GM19240 (cell line): ENCODE data around the gene PLXDC1.
"Not testable (repeated sequence)": the region's sequence is repeated elsewhere in the genome, so short reads cannot be mapped to it uniquely, and the experiment has no call there.

Experiments used
- DNase-seq: peaks from one replicate; pipeline ENCODE4 v3.0.0; 2011; ENCODE audit warnings: low spot score; ENCODE audit not compliant: insufficient read length

PLXDC1 gene

DNA sequence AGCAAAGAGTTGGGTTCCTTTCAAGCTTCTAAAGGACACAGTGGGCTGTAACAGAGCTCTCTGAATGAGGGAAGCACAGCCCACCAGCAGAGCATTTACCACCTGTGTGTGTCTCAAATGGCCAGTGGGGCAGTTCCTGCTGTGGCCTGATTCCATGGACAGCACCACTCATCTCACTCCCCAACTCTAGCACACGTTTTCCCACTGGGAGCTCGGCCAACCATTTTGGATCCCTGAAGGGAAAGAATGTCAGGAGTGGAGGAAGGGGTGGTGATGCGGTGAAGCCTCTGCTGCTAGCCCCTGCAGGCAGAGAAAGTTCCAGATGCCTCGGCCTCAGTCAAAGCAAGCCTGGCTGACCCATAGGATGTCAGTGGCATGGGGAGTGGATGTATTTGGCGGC lies 86.6 kb downstream of the PLXDC1 start:
- no peak for DNase-seq

DNA sequence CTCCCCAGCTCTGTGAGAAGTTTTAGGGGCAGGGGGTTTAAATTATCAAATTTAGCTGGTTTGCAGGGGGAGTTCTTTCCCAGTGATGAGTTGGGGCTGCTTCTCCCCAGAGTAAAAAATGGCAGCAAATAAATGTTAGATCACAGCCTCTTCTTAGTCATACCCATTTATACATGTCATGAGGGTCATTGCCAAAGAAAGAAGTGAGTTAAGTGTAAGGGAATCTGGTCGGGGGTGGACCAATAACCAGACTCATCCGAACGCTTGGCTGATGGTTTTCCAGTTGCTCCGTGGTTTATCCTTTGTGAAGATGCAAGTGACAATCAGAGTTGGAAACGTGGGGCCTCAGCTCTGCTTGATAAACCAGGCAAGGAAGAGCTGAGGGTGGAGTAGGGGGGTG lies 87.1 kb downstream of the PLXDC1 start:
- no peak for DNase-seq

GRCh38 chr17:39063681-39064069 lies 87.8 kb downstream of the PLXDC1 start:
- DNase-seq: no peak

DNA sequence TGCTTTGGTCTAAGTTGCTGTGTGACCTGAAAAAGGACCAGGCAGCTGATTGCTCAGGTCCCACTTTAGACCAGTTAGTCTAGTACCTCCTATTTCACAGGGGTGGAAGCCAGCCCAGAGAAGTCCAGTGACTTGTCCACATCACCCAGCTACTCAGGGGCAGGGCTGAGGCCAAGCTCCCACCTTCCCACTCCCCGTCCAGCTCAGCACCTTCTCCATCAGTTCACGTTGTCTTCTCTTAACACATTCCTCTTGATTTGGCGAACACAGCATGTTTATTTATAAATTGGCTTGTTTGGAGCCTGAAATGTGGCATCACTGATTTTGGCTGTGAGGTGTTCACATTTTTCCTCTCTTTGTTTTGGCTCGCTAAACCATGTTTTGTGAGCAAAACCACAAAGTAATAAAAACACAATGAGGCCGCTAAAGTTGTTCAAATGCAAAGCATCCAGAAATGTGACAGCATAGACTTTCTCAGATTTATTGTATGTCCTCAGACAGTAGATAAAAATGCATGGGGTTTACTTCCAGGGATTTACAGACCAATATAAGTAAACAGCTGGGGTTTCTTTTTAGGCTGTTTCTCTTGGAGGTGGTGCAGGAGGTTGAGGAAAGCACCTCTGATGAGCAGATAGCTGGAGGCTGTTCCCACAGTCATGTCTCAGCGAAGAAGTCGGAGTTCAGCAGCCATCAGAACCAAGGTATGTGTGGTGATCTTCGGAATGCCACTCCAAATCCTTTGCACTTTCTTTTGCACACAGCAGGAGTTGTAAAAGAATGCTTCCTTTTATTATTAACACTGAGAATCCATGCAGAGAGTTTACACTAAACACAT lies 88.4 kb downstream of the PLXDC1 start:
- no peak for DNase-seq

- DNase-seq: no peak
These were observed 92.9 kb downstream of the PLXDC1 start for GRCh38 chr17:39058524-39058923.

- no peak for DNase-seq
These were observed 93.7 kb downstream of the PLXDC1 start for GRCh38 chr17:39057701-39058206.

DNA sequence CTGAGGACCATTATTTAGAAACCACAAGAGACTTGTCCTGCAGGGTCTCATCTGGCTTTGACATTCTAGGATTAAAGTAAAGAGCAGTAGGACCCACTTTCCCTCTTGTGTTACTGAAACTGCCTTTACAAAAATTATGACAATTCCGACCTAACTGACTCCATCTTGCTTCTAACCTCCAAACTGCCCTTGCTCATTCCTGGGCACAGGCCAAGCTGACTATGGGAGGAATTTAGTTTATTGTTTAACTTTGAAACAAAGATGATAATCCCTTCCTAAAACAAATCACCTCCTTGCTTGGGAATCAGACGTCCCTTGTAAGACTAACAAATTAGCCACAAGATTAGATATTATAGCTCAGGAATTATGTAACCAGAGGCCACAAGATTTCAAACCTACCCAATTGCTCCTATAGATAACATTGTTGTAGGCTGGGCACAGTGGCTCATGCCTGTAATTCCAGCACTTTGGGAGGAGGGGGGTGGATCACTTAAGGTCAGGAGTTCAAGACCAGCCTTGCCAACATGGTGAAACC lies 97.3 kb downstream of the PLXDC1 start:
- DNase-seq: no peak

DNA sequence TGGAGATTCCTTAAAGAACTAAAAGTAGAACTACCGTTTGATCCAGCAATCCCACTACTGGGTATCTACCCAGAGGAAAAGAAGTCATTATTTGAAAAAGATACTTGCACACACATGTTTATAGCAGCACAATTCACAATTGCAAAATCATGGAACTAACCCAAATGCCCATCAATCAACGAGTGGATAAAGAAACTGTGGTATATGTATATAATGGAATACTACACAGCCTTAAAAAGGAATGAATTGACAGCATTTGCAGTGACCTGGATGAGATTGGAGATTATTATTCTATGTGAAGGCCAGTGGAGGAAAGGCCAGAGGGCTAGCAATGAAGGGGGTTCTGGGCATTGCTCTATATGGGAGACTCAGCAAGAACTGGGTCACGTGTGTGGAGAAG lies 99.0 kb downstream of the PLXDC1 start:
- DNase-seq: not testable (repeated sequence)

- DNase-seq: no peak
These were observed 100.3 kb downstream of the PLXDC1 start for GRCh38 chr17:39051001-39051585.

- DNase-seq: no peak
These were observed 105.3 kb downstream of the PLXDC1 start for GRCh38 chr17:39045948-39046679.

GRCh38 chr17:39036009-39036408 lies 115.4 kb downstream of the PLXDC1 start:
- DNase-seq: no peak

DNA sequence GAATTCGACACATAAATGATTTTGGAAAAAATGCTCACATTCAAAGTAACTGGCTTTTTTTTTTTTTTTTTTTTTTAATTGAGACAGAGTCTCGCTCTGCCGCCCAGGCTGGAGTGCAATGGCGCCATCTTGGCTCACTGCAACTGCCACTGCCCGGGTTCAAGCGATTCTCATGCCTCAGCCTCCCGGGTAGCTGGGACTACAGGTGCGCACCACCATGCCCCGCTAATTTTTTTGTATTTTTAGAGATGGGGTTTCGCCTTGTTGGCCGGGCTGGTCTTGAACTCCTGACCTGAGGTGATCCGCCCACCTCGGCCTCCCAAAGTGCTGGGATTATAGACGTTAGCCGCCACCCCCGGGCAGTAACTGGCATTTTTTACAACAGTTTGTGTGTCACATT lies 115.9 kb downstream of the PLXDC1 start:
- not testable (repeated sequence) for DNase-seq

- no peak for DNase-seq
These were observed 122.7 kb downstream of the PLXDC1 start for GRCh38 chr17:39028690-39029089.

- no peak for DNase-seq
These were observed 123.9 kb downstream of the PLXDC1 start for GRCh38 chr17:39027455-39028035.

- no peak for DNase-seq
These were observed 124.4 kb downstream of the PLXDC1 start for GRCh38 chr17:39026980-39027451.

DNA sequence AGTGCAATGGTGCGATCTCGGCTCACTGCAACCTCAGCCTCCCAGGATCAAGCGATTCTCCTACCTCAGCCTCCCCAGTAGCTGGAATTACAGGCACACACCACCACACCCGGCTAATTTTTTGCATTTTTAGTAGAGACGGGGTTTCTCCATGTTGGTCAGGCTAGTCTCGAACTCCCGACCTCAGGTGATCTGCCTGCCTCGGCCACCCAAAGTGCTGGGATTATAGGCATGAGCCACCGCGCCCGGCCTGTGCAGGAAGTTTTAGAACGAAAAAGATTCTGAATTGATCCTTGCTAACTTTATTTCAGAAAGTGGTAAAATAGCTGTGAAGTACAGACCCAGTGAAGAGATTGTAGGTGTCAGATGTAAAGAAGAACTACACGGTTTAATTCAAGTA lies 125.1 kb downstream of the PLXDC1 start:
- DNase-seq: not testable (repeated sequence)

GRCh38 chr17:39022924-39023323 lies 128.5 kb downstream of the PLXDC1 start:
- DNase-seq: no peak

DNA sequence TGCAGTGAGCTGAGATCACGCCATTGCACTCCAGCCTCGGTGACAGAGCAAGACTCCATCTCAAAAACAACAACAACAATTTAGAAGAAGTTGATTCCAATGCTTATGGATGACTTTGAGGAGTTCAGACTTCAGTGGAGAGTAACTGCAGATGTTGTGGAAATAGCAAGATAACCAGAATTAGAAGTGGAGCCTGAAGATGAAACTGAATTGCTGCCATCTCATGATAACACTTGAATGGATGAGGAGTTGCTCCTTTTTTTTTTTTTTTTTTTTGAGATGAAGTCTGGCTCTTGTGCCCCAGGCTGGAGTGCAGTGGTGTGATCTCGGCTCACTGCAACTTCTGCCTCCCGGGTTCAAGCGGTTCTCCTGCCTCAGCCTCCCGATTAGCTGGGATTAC lies 131.4 kb downstream of the PLXDC1 start:
- DNase-seq: not testable (repeated sequence)

DNA sequence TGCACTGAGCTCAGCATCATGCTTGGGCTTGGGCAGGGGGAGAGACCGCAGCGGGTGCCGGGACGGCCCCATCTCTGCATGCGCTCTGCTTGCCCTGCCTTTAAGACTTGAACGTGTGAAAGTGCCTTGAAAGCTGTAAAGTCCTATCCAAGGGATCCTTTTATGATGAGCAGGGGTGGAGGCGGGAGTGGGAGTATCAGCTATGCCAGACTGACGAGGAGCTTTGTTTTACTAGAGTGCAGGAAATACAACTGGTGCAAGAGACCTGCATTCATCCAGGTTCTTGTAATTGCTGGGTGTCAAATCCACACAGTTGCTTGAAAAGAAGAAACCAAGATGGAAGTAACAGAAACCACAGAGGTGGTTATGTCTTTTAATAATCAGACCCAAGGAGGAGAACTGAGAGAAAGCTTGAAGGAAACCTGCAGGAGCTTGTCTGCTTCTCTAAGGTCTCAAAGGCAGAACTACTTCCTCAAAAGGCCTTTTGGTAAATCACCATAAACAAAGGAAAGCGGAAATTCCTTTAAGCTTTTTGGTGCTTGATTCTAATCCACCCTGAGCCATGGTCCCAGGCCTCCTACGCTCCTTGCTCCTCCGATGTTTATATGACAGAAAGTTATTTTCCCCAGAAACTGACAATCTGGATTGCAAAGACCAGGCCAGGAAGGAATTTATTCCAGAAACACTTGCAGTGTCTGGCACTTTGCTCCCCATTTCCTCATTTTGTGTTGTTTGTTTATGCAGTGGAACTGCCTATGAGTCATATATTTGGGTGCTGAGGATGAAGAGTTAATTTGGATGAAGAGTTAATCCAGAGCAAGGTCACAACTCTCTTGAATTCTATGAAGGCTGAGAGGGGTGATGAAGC lies 132.9 kb downstream of the PLXDC1 start:
- no peak for DNase-seq
